Stimulated activated naive B cell treated with anti-CD40 and anti-IgM and Interleukin-4, amounts not matched to agents 10 μg/mL and 1 μg/mL and 100 μg/mL, for 72 hours (primary cell): ENCODE data around the gene TSEN2.

Experiments
- ATAC-seq, 2 donors: fragments of 150-1000 bp; cut with Tn5 transposase; replicated peaks; 2 replicates each; pipeline ENCODE4 v1.10.0; 2021; ENCODE audit warnings: moderate library complexity in 1 of 2
- DNase-seq: peaks from one replicate; pipeline ENCODE4 v3.0.0; 2021
- H3K27ac Mint-ChIP-seq: one replicate; pipeline ENCODE4 v1.8.0; 2022; ENCODE audit warnings: mild to moderate bottlenecking, mixed read lengths
- H3K27me3 Mint-ChIP-seq, 2 donors: one replicate each; pipeline ENCODE4 v1.8.0; 2022; ENCODE audit warnings: mixed read lengths in 2 of 2
- H3K36me3 Mint-ChIP-seq, 2 donors: one replicate each; pipeline ENCODE4 v1.8.0; 2022; ENCODE audit warnings: mixed read lengths in 2 of 2, mild to moderate bottlenecking in 1 of 2
- H3K4me1 Mint-ChIP-seq, 2 donors: one replicate each; pipeline ENCODE4 v1.8.0; 2022; ENCODE audit warnings: mixed read lengths in 2 of 2, mild to moderate bottlenecking in 1 of 2
- H3K4me3 Mint-ChIP-seq, 2 donors: one replicate each; pipeline ENCODE4 v1.8.0; 2022; ENCODE audit warnings: mild to moderate bottlenecking in 2 of 2, mixed read lengths in 2 of 2, moderate library complexity in 1 of 2
- H3K9me3 Mint-ChIP-seq, 2 donors: one replicate each; pipeline ENCODE4 v1.8.0; 2022; ENCODE audit warnings: mixed read lengths in 2 of 2, mild to moderate bottlenecking in 1 of 2

The TSEN2 gene

GRCh38 chr3:12549971-12550760 lies 65.9 kb downstream of the TSEN2 start:
- Mint-ChIP-seq H3K9me3 (no peaks in the 10 kb centered on the region), H3K27ac (no peak overlapping the region), H3K4me1 (peaks cover 0 to 2% of the 10 kb centered on the region in 2 donors), H3K4me3 (no peak overlapping the region), H3K36me3 (no peaks in the 10 kb centered on the region), H3K27me3 (peaks cover 13 to 24% of the 10 kb centered on the region in 2 donors)
- DNase-seq (no peak), ATAC-seq (no peak)

GRCh38 chr3:12553921-12554391 lies 69.7 kb downstream of the TSEN2 start:
- DNase-seq, result no peak
- H3K4me1 Mint-ChIP-seq, result peaks cover 14 to 23% of the 10 kb centered on the region in 2 donors
- H3K27ac Mint-ChIP-seq, result no peak overlapping the region

GRCh38 chr3:12556314-12556689 lies 72.0 kb downstream of the TSEN2 start:
- Mint-ChIP-seq H3K9me3 (no peaks in the 10 kb centered on the region), H3K27ac (peak overlapping the region; percentile 72), H3K27me3 (peaks cover 12 to 14% of the 10 kb centered on the region in 2 donors), H3K36me3 (no peaks in the 10 kb centered on the region), H3K4me1 (peaks cover 25 to 45% of the 10 kb centered on the region in 2 donors), H3K4me3 (peak overlapping the region; percentile 86 to 91)
- peak; percentile 21 to 22 for ATAC-seq
- DNase-seq, result no peak

More at GRCh38 chr3:12553921-12554391, 69.7 kb downstream of the TSEN2 start:
- ATAC-seq, result no peak
- H3K9me3 Mint-ChIP-seq, result no peaks in the 10 kb centered on the region
- H3K36me3 Mint-ChIP-seq, result no peaks in the 10 kb centered on the region
- peaks cover 16 to 24% of the 10 kb centered on the region in 2 donors for H3K27me3 Mint-ChIP-seq
- H3K4me3 Mint-ChIP-seq, result peak overlapping the region; percentile 88 to 89

- H3K4me1 Mint-ChIP-seq, result peaks cover 28 to 51% of the 10 kb centered on the region in 2 donors
- peak within 1 kb of the TSS; percentile 93 for H3K27ac Mint-ChIP-seq
Observed at GRCh38 chr3:12556690-12557472, 72.6 kb downstream of the TSEN2 start, which contains the start of gene MKRN2. Gene MKRN2, plus strand, starts transcription at chr3:12557087. Its CDS starts 64 bp downstream, at chr3:12557151.

GRCh38 chr3:12557473-12558100 lies 73.3 kb downstream of the TSEN2 start:
- Mint-ChIP-seq H3K4me1 (peaks cover 31 to 58% of the 10 kb centered on the region in 2 donors), H3K36me3 (no peaks in the 10 kb centered on the region), H3K27me3 (peaks cover 12 to 14% of the 10 kb centered on the region in 2 donors), H3K9me3 (no peaks in the 10 kb centered on the region), H3K27ac (peak overlapping the region; percentile 93), H3K4me3 (peak overlapping the region; percentile 86 to 91)
- no peak for ATAC-seq
- DNase-seq, result no peak

More at GRCh38 chr3:12556690-12557472, 72.6 kb downstream of the TSEN2 start, which contains the start of gene MKRN2:
- H3K4me3 Mint-ChIP-seq, result peak within 1 kb of the TSS; percentile 86 to 91
- H3K27me3 Mint-ChIP-seq, result peaks cover 12 to 14% of the 10 kb centered on the region in 2 donors
- H3K9me3 Mint-ChIP-seq, result no peaks in the 10 kb centered on the region
- ATAC-seq, result peak; percentile 96
- H3K36me3 Mint-ChIP-seq, result no peaks in the 10 kb centered on the region
- DNase-seq, result peak; percentile 83

GRCh38 chr3:12558706-12559105 lies 74.4 kb downstream of the TSEN2 start:
- Mint-ChIP-seq H3K4me1 (peaks cover 30 to 59% of the 10 kb centered on the region in 2 donors), H3K36me3 (no peaks in the 10 kb centered on the region), H3K4me3 (peak overlapping the region; percentile 86 to 91), H3K27ac (no peak overlapping the region), H3K27me3 (peaks cover 8 to 11% of the 10 kb centered on the region in 2 donors), H3K9me3 (no peaks in the 10 kb centered on the region)
- DNase-seq (no peak), ATAC-seq (no peak)

GRCh38 chr3:12559520-12559919 lies 75.2 kb downstream of the TSEN2 start:
- ATAC-seq (no peak), DNase-seq (no peak)
- H3K36me3 Mint-ChIP-seq, result peaks cover 2% of the 10 kb centered on the region in 2 donors
- no peak overlapping the region for H3K4me3 Mint-ChIP-seq
- H3K9me3 Mint-ChIP-seq, result no peaks in the 10 kb centered on the region
- no peak overlapping the region for H3K27ac Mint-ChIP-seq
- peaks cover 30 to 59% of the 10 kb centered on the region in 2 donors for H3K4me1 Mint-ChIP-seq
- H3K27me3 Mint-ChIP-seq, result peaks cover 6 to 8% of the 10 kb centered on the region in 2 donors

- Mint-ChIP-seq H3K4me1 (peaks cover 33 to 57% of the 10 kb centered on the region in 2 donors), H3K27me3 (no peaks in the 10 kb centered on the region), H3K36me3 (peaks cover 8 to 12% of the 10 kb centered on the region in 2 donors), H3K9me3 (no peaks in the 10 kb centered on the region), H3K4me3 (peak overlapping the region; percentile 18 to 40), H3K27ac (peak overlapping the region; percentile 39)
- no peak for DNase-seq
- ATAC-seq, result peak; percentile 22 to 28
Observed at GRCh38 chr3:12560505-12561190, 76.4 kb downstream of the TSEN2 start.

GRCh38 chr3:12561397-12561796 lies 77.1 kb downstream of the TSEN2 start:
- peaks cover 32 to 50% of the 10 kb centered on the region in 2 donors for H3K4me1 Mint-ChIP-seq
- no peaks in the 10 kb centered on the region for H3K27me3 Mint-ChIP-seq

GRCh38 chr3:12562451-12562850 lies 78.2 kb downstream of the TSEN2 start:
- H3K4me3 Mint-ChIP-seq, result no peak overlapping the region
- ATAC-seq (no peak), DNase-seq (no peak)
- H3K4me1 Mint-ChIP-seq, result peaks cover 30 to 47% of the 10 kb centered on the region in 2 donors
- no peaks in the 10 kb centered on the region for H3K27me3 Mint-ChIP-seq
- H3K27ac Mint-ChIP-seq, result peak overlapping the region; percentile 81
- peaks cover 20 to 26% of the 10 kb centered on the region in 2 donors for H3K36me3 Mint-ChIP-seq
- H3K9me3 Mint-ChIP-seq, result peaks cover 4 to 5% of the 10 kb centered on the region in 2 donors

More at GRCh38 chr3:12561397-12561796, 77.1 kb downstream of the TSEN2 start:
- no peak overlapping the region for H3K27ac Mint-ChIP-seq
- no peak overlapping the region for H3K4me3 Mint-ChIP-seq
- ATAC-seq (no peak), DNase-seq (no peak)
- peaks cover 13 to 17% of the 10 kb centered on the region in 2 donors for H3K36me3 Mint-ChIP-seq
- peaks cover 0 to 4% of the 10 kb centered on the region in 2 donors for H3K9me3 Mint-ChIP-seq

- Mint-ChIP-seq H3K27me3 (no peaks in the 10 kb centered on the region), H3K4me3 (no peak overlapping the region), H3K36me3 (peaks cover 38 to 60% of the 10 kb centered on the region in 2 donors), H3K4me1 (peaks cover 9 to 14% of the 10 kb centered on the region in 2 donors), H3K9me3 (peaks cover 4 to 5% of the 10 kb centered on the region in 2 donors), H3K27ac (no peak overlapping the region)
- no peak for ATAC-seq
- DNase-seq, result no peak
Observed at GRCh38 chr3:12566976-12567375, 82.7 kb downstream of the TSEN2 start.

- Mint-ChIP-seq H3K4me3 (no peak overlapping the region), H3K4me1 (peaks cover 6 to 8% of the 10 kb centered on the region in 2 donors), H3K27me3 (no peaks in the 10 kb centered on the region), H3K27ac (no peak overlapping the region), H3K9me3 (peaks cover 4 to 5% of the 10 kb centered on the region in 2 donors), H3K36me3 (peaks cover 49 to 72% of the 10 kb centered on the region in 2 donors)
- ATAC-seq (no peak), DNase-seq (no peak)
Observed at GRCh38 chr3:12568747-12569146, 84.5 kb downstream of the TSEN2 start.

GRCh38 chr3:12569836-12570235 lies 85.6 kb downstream of the TSEN2 start:
- Mint-ChIP-seq H3K27ac (no peak overlapping the region), H3K4me3 (no peak overlapping the region), H3K4me1 (peaks cover 3 to 8% of the 10 kb centered on the region in 2 donors), H3K27me3 (no peaks in the 10 kb centered on the region), H3K36me3 (peaks cover 50 to 78% of the 10 kb centered on the region in 2 donors), H3K9me3 (peaks cover 4 to 5% of the 10 kb centered on the region in 2 donors)
- ATAC-seq (no peak), DNase-seq (no peak)
